PFSK-1 (cell line): ENCODE results near the gene BTLA.

ENCODE experiments used
- FOXP2 ChIP-seq: optimal IDR thresholded peaks from 2 replicates; pipeline ENCODE3; 2011; ENCODE audit warnings: borderline replicate concordance, control low read depth, inconsistent platforms; ENCODE audit not compliant: insufficient read depth; ENCODE audit errors: extremely low read length, extremely low read depth
- POLR2AphosphoS5 ChIP-seq: IDR thresholded peaks from 2 replicates; pipeline ENCODE4 v1.6.1; 2012; ENCODE audit warnings: low read depth, mild to moderate bottlenecking, control low read depth, low read length, moderate library complexity
- REST ChIP-seq, 2 experiments: IDR thresholded peaks; 2 replicates each; pipeline versions ENCODE4 v1.6.1 to v1.8.0; 2011 to 2012; ENCODE audit warnings: low read depth in 2 of 2, low read length in 2 of 2, control low read depth in 1 of 2, inconsistent platforms in 1 of 2, mild to moderate bottlenecking in 1 of 2, moderate library complexity in 1 of 2; ENCODE audit not compliant: insufficient read depth in 1 of 2
- SIN3A ChIP-seq: IDR thresholded peaks from 2 replicates; pipeline ENCODE4 v1.6.1; 2012; ENCODE audit warnings: mild to moderate bottlenecking, low read length, moderate library complexity, borderline replicate concordance; ENCODE audit not compliant: insufficient read depth
- TAF1 ChIP-seq: IDR thresholded peaks from 2 replicates; pipeline ENCODE4 v1.6.1; 2012; ENCODE audit warnings: low read length, control low read depth, borderline replicate concordance; ENCODE audit not compliant: insufficient read depth

- TF ChIP-seq POLR2AphosphoS5 (no peak), TAF1 (no peak), FOXP2 (no peak), REST (IDR thresholded peaks at IDR 0.05; ENCODE audit: insufficient read depth in 1 of 2, low read depth in 2 of 2, low read length in 2 of 2) (no peak), SIN3A (no peak)
Measured at GRCh38 chr3:112415390-112415789, 83.9 kb downstream of the BTLA start.
